GM12878 (cell line): Measurements from ENCODE around the gene PASK. TPM values are rescaled to one million over a fixed set of nuclear protein-coding genes. Genes with fewer than 3 reads are reported as not detected.
A peak's percentile ranks its signal among the peaks of the same experiment; 100 is the strongest.

Experiments
- ATAC-seq: fragments of 200-7000 bp; cut with Tn5 transposase; 3 replicates; pipeline ENCODE4 v1.9.1; 2020; ENCODE audit warnings: mild to moderate bottlenecking, moderate library complexity
- BruUV-seq: library from RNA; stranded (reverse); fragments of 400-500 nt; replicated peaks from 2 replicates; lab custom pipeline; 2021; lab: Mats Ljungman, UMichigan
- CTCF ChIA-PET: fragments of 300-600 bp; sonication (Branson Sonifier 250); formaldehyde crosslinking; extraction: SDS; loops from one replicate; lab custom pipeline; 2021; ENCODE audit warnings: inconsistent platforms; lab: Yijun Ruan, JAX
- POLR2A ChIA-PET: fragments of 350-600 bp; formaldehyde crosslinking; extraction: SDS; loops from one replicate; lab custom pipeline; 2021; ENCODE audit warnings: inconsistent platforms; lab: Charles Lee
- RAD21 ChIA-PET: fragments of 300-600 bp; sonication (Branson Sonifier 250); formaldehyde crosslinking; loops from one replicate; lab custom pipeline; 2023; ENCODE audit warnings: antibody characterized with exemption; ENCODE audit not compliant: unreplicated experiment; lab: Charles Lee
- SMC1A ChIA-PET: fragments of 300-600 bp; sonication (Branson Sonifier 250); formaldehyde crosslinking; loops from one replicate; lab custom pipeline; 2023; ENCODE audit not compliant: unreplicated experiment, uncharacterized antibody; lab: Charles Lee
- DNase-seq: peaks from one replicate; pipeline ENCODE4 v3.0.0-alpha.2; 2011; ENCODE audit warnings: low read depth, low spot score
- FAIRE-seq: peaks from 3 replicates; lab custom pipeline; 2011; peaks lifted over from hg19 to GRCh38; lab: Jason Lieb, UNC
- H2AFZ ChIP-seq: 2 replicates; pipeline ENCODE4 v1.6.0; 2011; ENCODE audit warnings: low read depth, low read length, control low read depth; ENCODE audit not compliant: control insufficient read depth
- H3K27ac ChIP-seq: 2 replicates; pipeline ENCODE4 v1.5.1; 2011; ENCODE audit warnings: control low read depth; ENCODE audit not compliant: control insufficient read depth, insufficient read depth
- H3K27me3 ChIP-seq, 2 experiments: replicated peaks in 1 of 2; 2 replicates each; pipeline versions ENCODE4 v1.6.0 to v1.6.1; 2011; ENCODE audit warnings: low read length in 1 of 2; ENCODE audit not compliant: control insufficient read depth in 2 of 2, insufficient read depth in 2 of 2
- H3K36me3 ChIP-seq, 2 experiments: 2 replicates each; pipeline ENCODE4 v1.5.1; 2011; ENCODE audit warnings: low read length in 1 of 2; ENCODE audit not compliant: control insufficient read depth in 2 of 2, insufficient read depth in 2 of 2
- H3K4me1 ChIP-seq: 2 replicates; pipeline ENCODE4 v1.6.1; 2011; ENCODE audit warnings: mild to moderate bottlenecking, low read length, moderate library complexity, mixed read lengths; ENCODE audit not compliant: control insufficient read depth, insufficient read depth
- H3K4me2 ChIP-seq: 2 replicates; pipeline ENCODE4 v1.6.0; 2011; ENCODE audit warnings: control low read depth; ENCODE audit not compliant: control insufficient read depth, insufficient read depth
- H3K4me3 ChIP-seq: fragments of 200-600 bp; sonication (generic); 2 replicates; pipeline ENCODE4 v1.5.1; 2016
- H3K79me2 ChIP-seq: 2 replicates; pipeline ENCODE4 v1.6.0; 2011; ENCODE audit warnings: low read length; ENCODE audit not compliant: control insufficient read depth, insufficient read depth
- H3K9ac ChIP-seq: 2 replicates; pipeline ENCODE4 v1.8.0; 2011; ENCODE audit warnings: low read length, control low read depth, mixed read lengths; ENCODE audit not compliant: control insufficient read depth, insufficient read depth
- H3K9me3 ChIP-seq: replicated peaks from 3 replicates; pipeline ENCODE4 v1.5.1; 2011; ENCODE audit warnings: mild to moderate bottlenecking, low read length; ENCODE audit not compliant: control insufficient read depth, insufficient read depth
- H4K20me1 ChIP-seq: 2 replicates; pipeline ENCODE4 v1.6.0; 2011; ENCODE audit not compliant: control insufficient read depth, insufficient read depth
- ESRRA ChIP-seq: IDR thresholded peaks from 2 replicates; pipeline ENCODE4 v1.6.1; 2012; ENCODE audit warnings: mild to moderate bottlenecking, low read length, improper control_type of control experiment
- NR2F1 ChIP-seq: fragments of 450-650 bp; conservative IDR thresholded peaks from 2 replicates; pipeline ENCODE4 v1.6.1; 2017; ENCODE audit warnings: mild to moderate bottlenecking
- POU2F2 ChIP-seq: IDR thresholded peaks from 3 replicates; pipeline ENCODE4 v1.6.1; 2011; ENCODE audit warnings: low read depth, mild to moderate bottlenecking, low read length, borderline replicate concordance
- RAD21 ChIP-seq: IDR thresholded peaks from 2 replicates; pipeline ENCODE4 v1.6.1; 2011; ENCODE audit warnings: mild to moderate bottlenecking, low read depth, low read length, moderate library complexity; ENCODE audit not compliant: insufficient read depth
- SPI1 ChIP-seq: IDR thresholded peaks from 2 replicates; pipeline ENCODE4 v1.6.1; 2011; ENCODE audit warnings: low read depth, mild to moderate bottlenecking, low read length, moderate library complexity, borderline replicate concordance; ENCODE audit not compliant: insufficient read depth
- WGBS: methylation state at CpG from one replicate; pipeline ENCODE4 v1.1.6; 2016; ENCODE audit warnings: low lambda C conversion rate; ENCODE audit not compliant: insufficient replicate concordance, insufficient coverage; ENCODE audit errors: missing lambda C conversion rate; 5-methylcytosine and 5-hydroxymethylcytosine counted together
- in situ Hi-C: fragments of 300-500 bp; cut with MboI; formaldehyde crosslinking; loops from 9 replicates; pipeline ENCODE4 v1.14.3; 2018; ENCODE audit warnings: mixed read lengths
- intact Hi-C: fragments of 100-400 bp; cut with micrococcal nuclease; formaldehyde crosslinking; loops from one replicate; pipeline ENCODE4 v1.14.2; 2022; ENCODE audit not compliant: unreplicated experiment
- polyA plus RNA-seq, 11 experiments: library from polyadenylated mRNA; depleted of rRNA in 4 of 11; unstranded in 6 of 11; stranded (reverse) in 5 of 11; fragments of >200 nt; fragmentation: Nextera tagmentation in 4 of 11; fragmentation: Illumina TruSeq in 1 of 11; extraction: Ambion mirVana in 4 of 11; extraction: Trizol in 1 of 11; gene quantifications; 1 replicate in 1 of 11; 2 replicates in 10 of 11; pipeline versions ENCODE4 v1.2.1 to v1.2.3, GENCODE V29; 2011 to 2016; ENCODE audit warnings: inconsistent platforms in 2 of 11, missing spikeins in 2 of 11, low read depth in 1 of 11
- total RNA-seq, 4 experiments: library from RNA; depleted of rRNA in 3 of 4; stranded (reverse); fragments of >200 nt in 3 of 4; fragmentation: Illumina TruSeq in 1 of 4; extraction: Trizol in 1 of 4; gene quantifications; 2 replicates each; pipeline versions ENCODE4 v1.2.1 to v1.2.3, GENCODE V29; 2013 to 2021
- TF ChIP-seq, protein P1 (sequence below), 3 experiments: IDR thresholded peaks in 2 of 3; conservative IDR thresholded peaks in 1 of 3; 2 replicates each; pipeline ENCODE4 v1.5.1; 2011; ENCODE audit warnings: low read depth in 3 of 3, low read length in 3 of 3, mild to moderate bottlenecking in 3 of 3, control low read depth in 2 of 3, moderate library complexity in 2 of 3, inconsistent platforms in 1 of 3, mixed read lengths in 1 of 3; ENCODE audit not compliant: control insufficient read depth in 2 of 3, insufficient read depth in 1 of 3; ENCODE audit errors: extremely low read depth in 1 of 3
- TF ChIP-seq, protein P2 (sequence below): fragments of 450-650 bp; formaldehyde crosslinking; IDR thresholded peaks from 2 replicates; pipeline ENCODE4 v1.5.0; 2022; ENCODE audit warnings: mild to moderate bottlenecking, missing genetic modification characterization

The PASK gene
- total and polyA plus RNA-seq, 10 of the 15 experiments (the other 5 are each of a cell fraction or from before 2014, with no cell fraction given) = 9.6 to 62.2 (median 28.5) TPM

DNA sequence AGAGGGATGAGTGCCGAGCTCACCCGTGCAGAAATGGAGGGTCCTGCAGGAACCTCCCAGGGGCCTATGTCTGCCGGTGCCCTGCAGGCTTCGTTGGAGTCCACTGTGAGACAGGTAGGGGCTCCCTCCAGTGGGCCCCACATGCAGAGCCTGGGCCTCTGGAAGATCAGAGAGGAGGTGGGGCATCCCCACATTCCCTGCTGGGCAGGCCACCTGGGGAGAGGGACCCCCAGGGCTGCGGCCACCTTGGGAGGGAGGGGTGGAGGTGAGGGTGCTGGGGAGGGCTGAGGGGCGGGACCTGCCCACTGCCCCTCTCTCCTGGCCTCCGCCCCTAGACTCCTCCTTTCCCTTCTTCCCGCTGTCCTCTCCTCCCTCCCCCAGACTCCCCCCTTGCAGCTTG is 85.7 kb downstream of the PASK start:
- no peak overlapping the region for H3K4me3 ChIP-seq
- FAIRE-seq = no peak
- H4K20me1 ChIP-seq = no peaks in the 10 kb centered on the region
- H3K27ac ChIP-seq = no peak overlapping the region
- H3K36me3 ChIP-seq = no peaks in the 10 kb centered on the region
- TF ChIP-seq NR2F1 = no peak
- TF ChIP-seq, protein P1, sequence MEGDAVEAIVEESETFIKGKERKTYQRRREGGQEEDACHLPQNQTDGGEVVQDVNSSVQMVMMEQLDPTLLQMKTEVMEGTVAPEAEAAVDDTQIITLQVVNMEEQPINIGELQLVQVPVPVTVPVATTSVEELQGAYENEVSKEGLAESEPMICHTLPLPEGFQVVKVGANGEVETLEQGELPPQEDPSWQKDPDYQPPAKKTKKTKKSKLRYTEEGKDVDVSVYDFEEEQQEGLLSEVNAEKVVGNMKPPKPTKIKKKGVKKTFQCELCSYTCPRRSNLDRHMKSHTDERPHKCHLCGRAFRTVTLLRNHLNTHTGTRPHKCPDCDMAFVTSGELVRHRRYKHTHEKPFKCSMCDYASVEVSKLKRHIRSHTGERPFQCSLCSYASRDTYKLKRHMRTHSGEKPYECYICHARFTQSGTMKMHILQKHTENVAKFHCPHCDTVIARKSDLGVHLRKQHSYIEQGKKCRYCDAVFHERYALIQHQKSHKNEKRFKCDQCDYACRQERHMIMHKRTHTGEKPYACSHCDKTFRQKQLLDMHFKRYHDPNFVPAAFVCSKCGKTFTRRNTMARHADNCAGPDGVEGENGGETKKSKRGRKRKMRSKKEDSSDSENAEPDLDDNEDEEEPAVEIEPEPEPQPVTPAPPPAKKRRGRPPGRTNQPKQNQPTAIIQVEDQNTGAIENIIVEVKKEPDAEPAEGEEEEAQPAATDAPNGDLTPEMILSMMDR (IDR thresholded peaks at IDR 0.05 in 2 of 3, conservative IDR thresholded peaks at IDR 0.05 in 1 of 3; ENCODE audit: control insufficient read depth in 2 of 3, extremely low read depth in 1 of 3, insufficient read depth in 1 of 3, low read depth in 3 of 3, low read length in 3 of 3) = peak in 1 of 3 experiments; percentile 14; a peak in 3 of 6 replicates
- peak; percentile 44 for TF ChIP-seq RAD21
- TF ChIP-seq, all 136 proteins: peak for 2
- WGBS = 10% methylated on average over 6 of the region's 8 CpGs
- H2AFZ ChIP-seq = peak overlapping the region; percentile 17; the same call in 1 of the 2 replicates
- no peaks in the 10 kb centered on the region for H3K79me2 ChIP-seq
- no peak overlapping the region for H3K9ac ChIP-seq
- ChIA-PET POLR2A (no interaction called here), RAD21 (interaction anchor here (1.4 kb wide), 1 partner anchor 22 kb away, joined by 3 read pairs; no protein-coding TSS in a partner anchor), SMC1A (no interaction called here), CTCF (interaction anchor here (1.2 kb wide), 1 partner anchor 150 kb away, joined by 3 read pairs; no protein-coding TSS in a partner anchor)
- H3K4me2 ChIP-seq = peak overlapping the region; percentile 9; the same call in 1 of the 2 replicates
- no peak for DNase-seq
- H3K4me1 ChIP-seq = no peaks in the 10 kb centered on the region
- peak; percentile 8 for ATAC-seq
- intact Hi-C loops = no loop called here
- no TSS peak for BruUV-seq
- no peaks in the 10 kb centered on the region for H3K9me3 ChIP-seq
- H3K27me3 ChIP-seq = no peaks in the 10 kb centered on the region; a peak in 1 of 4 replicates
- in situ Hi-C loops = no loop called here

DNA sequence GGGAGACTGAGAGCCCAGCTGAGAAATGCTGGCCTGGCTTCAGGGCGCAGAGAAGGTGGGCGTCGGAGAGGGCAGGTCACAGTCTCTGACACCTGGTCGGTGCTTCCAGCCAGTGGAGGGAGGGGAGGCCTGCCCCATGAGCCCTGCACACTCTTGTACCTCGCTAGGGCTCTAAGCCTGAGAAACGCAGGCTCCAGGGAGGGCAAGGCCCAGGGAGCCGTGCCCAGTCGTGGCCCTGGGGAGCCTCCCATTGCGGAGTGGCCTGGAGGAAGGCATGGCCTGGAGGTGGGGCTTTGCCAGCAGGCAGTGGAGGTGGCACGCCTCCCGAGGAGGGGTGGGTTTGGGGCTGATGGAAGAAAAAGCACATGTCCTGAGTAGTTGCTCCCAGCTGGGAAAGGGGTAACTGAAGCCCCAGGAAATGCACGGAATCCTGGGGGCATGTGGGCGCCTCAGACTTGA is 86.2 kb downstream of the PASK start:
- no peak for DNase-seq
- no TSS peak for BruUV-seq
- intact Hi-C loops = no loop called here
- WGBS = 54% methylated on average over 13 of the region's 13 CpGs
- H3K4me3 ChIP-seq = no peak overlapping the region
- H4K20me1 ChIP-seq = no peaks in the 10 kb centered on the region
- no peak for FAIRE-seq
- no peak for ATAC-seq
- CTCF ChIA-PET = interaction anchor here (1.2 kb wide), 1 partner anchor 149 kb away, joined by 3 read pairs; no protein-coding TSS in a partner anchor
- H3K36me3 ChIP-seq = no peaks in the 10 kb centered on the region
- in situ Hi-C loops = no loop called here
- no peak overlapping the region for H3K4me2 ChIP-seq
- RAD21 ChIA-PET = interaction anchor here (1.4 kb wide), 1 partner anchor 22 kb away, joined by 3 read pairs; no protein-coding TSS in a partner anchor
- SMC1A ChIA-PET = no interaction called here
- H3K27me3 ChIP-seq = no peaks in the 10 kb centered on the region; a peak in 1 of 4 replicates
- no peaks in the 10 kb centered on the region for H3K4me1 ChIP-seq
- H2AFZ ChIP-seq = no peak overlapping the region
- no peak overlapping the region for H3K9ac ChIP-seq
- no peak overlapping the region for H3K27ac ChIP-seq
- TF ChIP-seq ESRRA (no peak), POU2F2 (no peak), SPI1 (no peak)
- TF ChIP-seq, protein P2, sequence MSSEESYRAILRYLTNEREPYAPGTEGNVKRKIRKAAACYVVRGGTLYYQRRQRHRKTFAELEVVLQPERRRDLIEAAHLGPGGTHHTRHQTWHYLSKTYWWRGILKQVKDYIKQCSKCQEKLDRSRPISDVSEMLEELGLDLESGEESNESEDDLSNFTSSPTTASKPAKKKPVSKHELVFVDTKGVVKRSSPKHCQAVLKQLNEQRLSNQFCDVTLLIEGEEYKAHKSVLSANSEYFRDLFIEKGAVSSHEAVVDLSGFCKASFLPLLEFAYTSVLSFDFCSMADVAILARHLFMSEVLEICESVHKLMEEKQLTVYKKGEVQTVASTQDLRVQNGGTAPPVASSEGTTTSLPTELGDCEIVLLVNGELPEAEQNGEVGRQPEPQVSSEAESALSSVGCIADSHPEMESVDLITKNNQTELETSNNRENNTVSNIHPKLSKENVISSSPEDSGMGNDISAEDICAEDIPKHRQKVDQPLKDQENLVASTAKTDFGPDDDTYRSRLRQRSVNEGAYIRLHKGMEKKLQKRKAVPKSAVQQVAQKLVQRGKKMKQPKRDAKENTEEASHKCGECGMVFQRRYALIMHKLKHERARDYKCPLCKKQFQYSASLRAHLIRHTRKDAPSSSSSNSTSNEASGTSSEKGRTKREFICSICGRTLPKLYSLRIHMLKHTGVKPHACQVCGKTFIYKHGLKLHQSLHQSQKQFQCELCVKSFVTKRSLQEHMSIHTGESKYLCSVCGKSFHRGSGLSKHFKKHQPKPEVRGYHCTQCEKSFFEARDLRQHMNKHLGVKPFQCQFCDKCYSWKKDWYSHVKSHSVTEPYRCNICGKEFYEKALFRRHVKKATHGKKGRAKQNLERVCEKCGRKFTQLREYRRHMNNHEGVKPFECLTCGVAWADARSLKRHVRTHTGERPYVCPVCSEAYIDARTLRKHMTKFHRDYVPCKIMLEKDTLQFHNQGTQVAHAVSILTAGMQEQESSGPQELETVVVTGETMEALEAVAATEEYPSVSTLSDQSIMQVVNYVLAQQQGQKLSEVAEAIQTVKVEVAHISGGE (CRISPR knock-in tag) = no peak
- TF ChIP-seq, all 136 proteins: peak for 0
- POLR2A ChIA-PET = no interaction called here
- Histone ChIP-seq H3K79me2 (no peaks in the 10 kb centered on the region), H3K9me3 (no peaks in the 10 kb centered on the region)
